SH-SY5Y (cell line): Measurements from ENCODE around the gene DOCK9.

Source experiments
- GATA2 ChIP-seq: IDR thresholded peaks from 2 replicates; pipeline ENCODE4 v1.6.1; 2011; ENCODE audit warnings: mild to moderate bottlenecking, low read depth, low read length
- GATA3 ChIP-seq: IDR thresholded peaks from 2 replicates; pipeline ENCODE4 v1.6.1; 2011; ENCODE audit warnings: low read depth, mild to moderate bottlenecking, low read length, moderate library complexity

GRCh38 chr13:98942997-98943396, 34.9 kb downstream of the DOCK9 start:
- no peak for TF ChIP-seq GATA2
- no peak for TF ChIP-seq GATA3
